SK-N-SH (cell line): ENCODE data around the gene RNU6-9. TPM values are rescaled to one million over a fixed set of nuclear protein-coding genes. Genes with fewer than 3 reads are reported as not detected.

Experiments used
- CTCF ChIA-PET: fragments of 300-600, 350-600 bp; formaldehyde crosslinking; extraction: SDS; loops from one replicate; lab custom pipeline; 2021; lab: Yijun Ruan, JAX
- POLR2A ChIA-PET: fragments of 350-600 bp; sonication (Branson Sonifier 250); formaldehyde crosslinking; extraction: SDS; loops from one replicate; lab custom pipeline; 2020; ENCODE audit warnings: antibody characterized with exemption, inconsistent platforms; lab: Yijun Ruan, JAX
- DNase-seq: peaks from one replicate; pipeline ENCODE4 v3.0.0; 2012
- H2AFZ ChIP-seq: fragments of 200-600 bp; sonication (generic); 2 replicates; pipeline ENCODE4 v1.8.1; 2016; ENCODE audit warnings: antibody characterized with exemption, mild to moderate bottlenecking, low read depth
- H3F3A ChIP-seq: fragments of 200-600 bp; sonication (generic); replicated peaks from 2 replicates; pipeline ENCODE3; 2016; ENCODE audit warnings: antibody characterized with exemption, mild to moderate bottlenecking; ENCODE audit not compliant: insufficient read depth
- H3K27ac ChIP-seq, 2 experiments: fragments of 200-500 bp in 1 of 2; fragments of 200-600 bp in 1 of 2; sonication (Bioruptor generic) in 1 of 2; sonication (generic), shearing (Covaris generic) in 1 of 2; 2 replicates each; pipeline versions ENCODE4 v1.5.1 to v1.6.1; 2014 to 2016; ENCODE audit warnings: low read depth in 2 of 2, inconsistent platforms in 1 of 2, low read length in 1 of 2, mild to moderate bottlenecking in 1 of 2, mixed read lengths in 1 of 2
- H3K27me3 ChIP-seq: fragments of 200-600 bp; sonication (generic), shearing (Covaris generic); 2 replicates; pipeline ENCODE4 v1.6.1; 2016; ENCODE audit warnings: mixed run types; ENCODE audit not compliant: insufficient read depth
- H3K36me3 ChIP-seq, 2 experiments: fragments of 200-500 bp in 1 of 2; fragments of 200-600 bp in 1 of 2; sonication (Bioruptor generic) in 1 of 2; sonication (generic) in 1 of 2; replicated peaks in 1 of 2; 2 replicates each; pipeline versions ENCODE3 to v1.5.1; 2014 to 2016; ENCODE audit warnings: low read length in 1 of 2, mild to moderate bottlenecking in 1 of 2; ENCODE audit not compliant: insufficient read depth in 2 of 2, control insufficient read depth in 1 of 2
- H3K4me1 ChIP-seq, 2 experiments: fragments of 200-500 bp in 1 of 2; fragments of 200-600 bp in 1 of 2; sonication (Bioruptor generic) in 1 of 2; sonication (generic), shearing (Covaris generic) in 1 of 2; 2 replicates each; pipeline versions ENCODE4 v1.5.1 to v1.6.1; 2014 to 2016; ENCODE audit warnings: low read depth in 1 of 2, low read length in 1 of 2, mixed run types in 1 of 2; ENCODE audit not compliant: insufficient read depth in 2 of 2, control insufficient read depth in 1 of 2
- H3K4me2 ChIP-seq: fragments of 200-600 bp; sonication (generic), shearing (Covaris generic); 2 replicates; pipeline ENCODE4 v1.6.1; 2017; ENCODE audit warnings: mixed run types
- H3K4me3 ChIP-seq, 2 experiments: fragments of 200-500 bp in 1 of 2; fragments of 200-600 bp in 1 of 2; sonication (Bioruptor generic) in 1 of 2; sonication (generic), shearing (Covaris generic) in 1 of 2; 2 replicates each; pipeline versions ENCODE4 v1.5.1 to v1.8.1; 2014 to 2016; ENCODE audit warnings: low read depth in 2 of 2, inconsistent platforms in 1 of 2, low read length in 1 of 2, mild to moderate bottlenecking in 1 of 2, mixed read lengths in 1 of 2, moderate library complexity in 1 of 2
- H3K79me2 ChIP-seq: fragments of 200-600 bp; sonication (generic); 2 replicates; pipeline ENCODE4 v1.8.1; 2017; ENCODE audit warnings: mild to moderate bottlenecking; ENCODE audit not compliant: insufficient read depth
- H3K9ac ChIP-seq: fragments of 200-600 bp; sonication (generic); 2 replicates; pipeline ENCODE4 v1.6.1; 2017; ENCODE audit warnings: mixed run types
- H3K9me2 ChIP-seq: fragments of 200-600 bp; sonication (generic); 2 replicates; pipeline ENCODE4 v1.6.1; 2017; ENCODE audit warnings: mixed run types
- H3K9me3 ChIP-seq: fragments of 200-600 bp; sonication (generic); 2 replicates; pipeline ENCODE4 v1.6.1; 2017; ENCODE audit warnings: mixed run types, mild to moderate bottlenecking, moderate library complexity
- H4K20me1 ChIP-seq: fragments of 200-600 bp; sonication (generic); 2 replicates; pipeline ENCODE4 v1.6.1; 2017; ENCODE audit warnings: mild to moderate bottlenecking, mixed run types; ENCODE audit not compliant: insufficient read depth
- EP300 ChIP-seq, 2 experiments: IDR thresholded peaks; 2 replicates each; pipeline versions ENCODE4 v1.4.0 to v1.6.1; 2012; ENCODE audit warnings: borderline replicate concordance in 1 of 2, low read depth in 1 of 2, low read length in 1 of 2
- FOSL2 ChIP-seq: IDR thresholded peaks from 2 replicates; pipeline ENCODE4 v1.4.0; 2012; ENCODE audit warnings: low read depth, mild to moderate bottlenecking, moderate library complexity, borderline replicate concordance
- FOXJ3 ChIP-seq: sonication (generic); formaldehyde crosslinking; IDR thresholded peaks from 2 replicates; pipeline ENCODE4 v1.5.1; 2020; ENCODE audit warnings: mild to moderate bottlenecking, missing genetic modification reagents
- FOXM1 ChIP-seq: IDR thresholded peaks from 2 replicates; pipeline ENCODE4 v1.4.0; 2012; ENCODE audit warnings: low read depth, mild to moderate bottlenecking
- GABPA ChIP-seq: IDR thresholded peaks from 2 replicates; pipeline ENCODE4 v1.4.0; 2012; ENCODE audit warnings: low read depth, mild to moderate bottlenecking
- GATA2 ChIP-seq: sonication (generic); formaldehyde crosslinking; IDR thresholded peaks from 2 replicates; pipeline ENCODE4 v1.5.0; 2020; ENCODE audit warnings: mild to moderate bottlenecking, missing genetic modification reagents
- NFIC ChIP-seq: IDR thresholded peaks from 2 replicates; pipeline ENCODE4 v1.4.0; 2012; ENCODE audit warnings: borderline replicate concordance
- RAD21 ChIP-seq: IDR thresholded peaks from 2 replicates; pipeline ENCODE4 v1.6.1; 2012; ENCODE audit warnings: mild to moderate bottlenecking, low read length
- RCOR1 ChIP-seq: fragments of 150-350 bp; IDR thresholded peaks from 2 replicates; pipeline ENCODE4 v1.6.1; 2017; ENCODE audit warnings: antibody characterized with exemption, low read length
- SMC3 ChIP-seq: IDR thresholded peaks from 2 replicates; pipeline ENCODE4 v1.6.1; 2012; ENCODE audit warnings: low read depth, low read length, improper control_type of control experiment
- TAF1 ChIP-seq: IDR thresholded peaks from 2 replicates; pipeline ENCODE4 v1.6.1; 2012; ENCODE audit warnings: low read depth, mild to moderate bottlenecking, low read length, moderate library complexity, borderline replicate concordance
- TEAD4 ChIP-seq: IDR thresholded peaks from 2 replicates; pipeline ENCODE4 v1.4.0; 2012; ENCODE audit warnings: mild to moderate bottlenecking, borderline replicate concordance; ENCODE audit not compliant: insufficient read depth
- YY1 ChIP-seq: IDR thresholded peaks from 2 replicates; pipeline ENCODE4 v1.4.0; 2012; ENCODE audit warnings: low read depth, mild to moderate bottlenecking
- WGBS: methylation state at CpG from one replicate; pipeline ENCODE4 v1.1.6; 2017; ENCODE audit warnings: low lambda C conversion rate; 5-methylcytosine and 5-hydroxymethylcytosine counted together
- polyA plus RNA-seq, 3 experiments: library from polyadenylated mRNA; depleted of rRNA; stranded (reverse); fragments of >200 nt; gene quantifications; 2 replicates each; pipeline ENCODE4 v1.2.3, GENCODE V29; 2012
- TF ChIP-seq, protein P1 (sequence below): IDR thresholded peaks from 2 replicates; pipeline ENCODE4 v1.4.0; 2012; ENCODE audit warnings: low read depth, borderline replicate concordance
- TF ChIP-seq, protein P2 (sequence below): fragments of 150-350 bp; IDR thresholded peaks from 2 replicates; pipeline ENCODE4 v1.6.1; 2017; ENCODE audit warnings: antibody characterized with exemption, low read length, low read depth, borderline replicate concordance
- TF ChIP-seq, protein P3 (sequence below): IDR thresholded peaks from 2 replicates; pipeline ENCODE4 v1.4.0; 2012; ENCODE audit warnings: low read depth, borderline replicate concordance
- TF ChIP-seq, protein P4 (sequence below): IDR thresholded peaks from 2 replicates; pipeline ENCODE4 v1.4.0; 2012; ENCODE audit warnings: low read depth
- TF ChIP-seq, protein P5 (sequence below): fragments of 200-600 bp; sonication (generic); IDR thresholded peaks from 2 replicates; pipeline ENCODE4 v1.6.1; 2017; ENCODE audit warnings: antibody characterized with exemption, mild to moderate bottlenecking, moderate library complexity

Gene RNU6-9
- polyA plus RNA-seq, 1 of the 3 experiments (the other 2 are of a cell fraction), result not detected

DNA sequence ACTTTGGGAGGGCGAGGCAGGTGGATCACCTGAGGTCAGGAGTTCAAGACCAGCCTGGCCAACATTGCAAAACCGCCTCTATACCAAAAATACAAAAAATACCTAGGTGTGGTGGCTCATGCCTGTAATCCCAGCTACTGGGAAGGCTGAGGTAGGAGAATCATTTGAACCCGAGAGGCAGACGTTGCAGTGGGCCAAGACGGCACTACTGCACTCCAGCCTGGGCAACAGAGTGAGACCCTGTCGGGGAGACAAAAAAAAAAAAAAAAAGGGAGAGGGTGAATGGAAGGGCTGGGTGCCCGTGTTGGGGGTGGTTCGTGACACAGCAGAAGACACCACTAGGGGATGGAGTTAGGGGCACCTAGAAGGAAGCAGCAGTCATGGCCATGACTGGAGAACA, 23.0 kb upstream of the RNU6-9 start:
- H3K4me1 ChIP-seq, result peaks cover 4 to 16% of the 10 kb centered on the region in 2 experiments; a peak in 2 of 4 replicates
- H3K27ac ChIP-seq, result peak overlapping the region in 1 of 2 experiments; percentile 67; a peak in 1 of 4 replicates
- CTCF ChIA-PET, result interaction anchor here (0.9 to 1.3 kb wide), 2 partner anchors 14 to 112 kb away, joined by 3 to 5 read pairs; no protein-coding TSS in a partner anchor
- H3K27me3 ChIP-seq, result no peaks in the 10 kb centered on the region
- H3F3A ChIP-seq, result peaks cover 22% of the 10 kb centered on the region
- TF ChIP-seq GATA2 (no peak), FOSL2 (no peak), RAD21 (no peak), RCOR1 (no peak), GABPA (no peak), YY1 (no peak), TEAD4 (no peak), EP300 (IDR thresholded peaks at IDR 0.05; ENCODE audit: borderline replicate concordance in 1 of 2, low read depth in 1 of 2, low read length in 1 of 2) (no peak), NFIC (no peak), FOXM1 (no peak)
- TF ChIP-seq, protein P1, sequence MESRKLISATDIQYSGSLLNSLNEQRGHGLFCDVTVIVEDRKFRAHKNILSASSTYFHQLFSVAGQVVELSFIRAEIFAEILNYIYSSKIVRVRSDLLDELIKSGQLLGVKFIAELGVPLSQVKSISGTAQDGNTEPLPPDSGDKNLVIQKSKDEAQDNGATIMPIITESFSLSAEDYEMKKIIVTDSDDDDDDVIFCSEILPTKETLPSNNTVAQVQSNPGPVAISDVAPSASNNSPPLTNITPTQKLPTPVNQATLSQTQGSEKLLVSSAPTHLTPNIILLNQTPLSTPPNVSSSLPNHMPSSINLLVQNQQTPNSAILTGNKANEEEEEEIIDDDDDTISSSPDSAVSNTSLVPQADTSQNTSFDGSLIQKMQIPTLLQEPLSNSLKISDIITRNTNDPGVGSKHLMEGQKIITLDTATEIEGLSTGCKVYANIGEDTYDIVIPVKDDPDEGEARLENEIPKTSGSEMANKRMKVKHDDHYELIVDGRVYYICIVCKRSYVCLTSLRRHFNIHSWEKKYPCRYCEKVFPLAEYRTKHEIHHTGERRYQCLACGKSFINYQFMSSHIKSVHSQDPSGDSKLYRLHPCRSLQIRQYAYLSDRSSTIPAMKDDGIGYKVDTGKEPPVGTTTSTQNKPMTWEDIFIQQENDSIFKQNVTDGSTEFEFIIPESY, result no peak
- TF ChIP-seq, protein P2, sequence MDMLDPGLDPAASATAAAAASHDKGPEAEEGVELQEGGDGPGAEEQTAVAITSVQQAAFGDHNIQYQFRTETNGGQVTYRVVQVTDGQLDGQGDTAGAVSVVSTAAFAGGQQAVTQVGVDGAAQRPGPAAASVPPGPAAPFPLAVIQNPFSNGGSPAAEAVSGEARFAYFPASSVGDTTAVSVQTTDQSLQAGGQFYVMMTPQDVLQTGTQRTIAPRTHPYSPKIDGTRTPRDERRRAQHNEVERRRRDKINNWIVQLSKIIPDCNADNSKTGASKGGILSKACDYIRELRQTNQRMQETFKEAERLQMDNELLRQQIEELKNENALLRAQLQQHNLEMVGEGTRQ, result no peak
- TF ChIP-seq, protein P3, sequence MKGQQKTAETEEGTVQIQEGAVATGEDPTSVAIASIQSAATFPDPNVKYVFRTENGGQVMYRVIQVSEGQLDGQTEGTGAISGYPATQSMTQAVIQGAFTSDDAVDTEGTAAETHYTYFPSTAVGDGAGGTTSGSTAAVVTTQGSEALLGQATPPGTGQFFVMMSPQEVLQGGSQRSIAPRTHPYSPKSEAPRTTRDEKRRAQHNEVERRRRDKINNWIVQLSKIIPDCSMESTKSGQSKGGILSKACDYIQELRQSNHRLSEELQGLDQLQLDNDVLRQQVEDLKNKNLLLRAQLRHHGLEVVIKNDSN, result no peak
- TF ChIP-seq, protein P4, sequence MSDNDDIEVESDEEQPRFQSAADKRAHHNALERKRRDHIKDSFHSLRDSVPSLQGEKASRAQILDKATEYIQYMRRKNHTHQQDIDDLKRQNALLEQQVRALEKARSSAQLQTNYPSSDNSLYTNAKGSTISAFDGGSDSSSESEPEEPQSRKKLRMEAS, result no peak
- peaks cover 3 to 36% of the 10 kb centered on the region in 2 experiments for H3K36me3 ChIP-seq
- no peak for DNase-seq
- H3K4me2 ChIP-seq, result no peak overlapping the region
- H3K79me2 ChIP-seq, result no peaks in the 10 kb centered on the region
- no peaks in the 10 kb centered on the region for H4K20me1 ChIP-seq
- POLR2A ChIA-PET, result no interaction called here
- H2AFZ ChIP-seq, result no peak overlapping the region
- H3K9me3 ChIP-seq, result no peaks in the 10 kb centered on the region
- 96% methylated on average over 7 of the region's 8 CpGs for WGBS
- no peak overlapping the region for H3K9ac ChIP-seq
- no peak overlapping the region for H3K4me3 ChIP-seq
- no peaks in the 10 kb centered on the region for H3K9me2 ChIP-seq

DNA sequence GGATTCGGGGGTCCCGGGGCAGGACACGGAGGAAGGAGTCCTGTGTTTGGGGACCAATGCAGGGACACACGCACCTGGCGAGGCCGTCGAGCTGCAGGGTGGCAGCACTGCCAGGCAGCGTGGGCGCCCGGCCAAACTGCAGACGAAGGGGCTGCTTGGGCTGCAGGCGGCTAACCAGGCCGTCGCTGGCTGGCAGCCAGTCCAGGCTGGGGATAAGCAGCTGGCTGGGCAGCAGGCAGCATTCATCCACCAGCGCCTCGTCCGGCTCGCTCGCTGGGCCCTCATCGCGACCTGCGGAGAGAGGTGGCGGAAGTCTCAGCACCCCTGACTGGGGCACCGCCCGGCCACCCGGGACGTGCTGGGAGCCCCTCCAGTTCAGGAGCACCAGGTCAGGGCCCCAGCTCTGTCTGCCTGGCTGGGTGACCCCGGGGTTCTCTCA, 22.3 kb upstream of the RNU6-9 start:
- H3F3A ChIP-seq, result peaks cover 22% of the 10 kb centered on the region
- H3K27ac ChIP-seq, result peak overlapping the region in 1 of 2 experiments; percentile 76; a peak in 2 of 4 replicates
- no peaks in the 10 kb centered on the region for H4K20me1 ChIP-seq
- H3K4me3 ChIP-seq, result no peak overlapping the region
- no peak overlapping the region for H3K4me2 ChIP-seq
- CTCF ChIA-PET, result interaction anchor here (0.9 to 1.3 kb wide), 4 partner anchors 14 to 112 kb away, joined by 3 to 5 read pairs (median 3); no protein-coding TSS in a partner anchor
- peaks cover 4 to 16% of the 10 kb centered on the region in 2 experiments; a peak in 2 of 4 replicates for H3K4me1 ChIP-seq
- POLR2A ChIA-PET, result interaction anchor here (0.7 kb wide), 1 partner anchor 8 kb away, joined by 3 read pairs; no protein-coding TSS in a partner anchor
- H3K36me3 ChIP-seq, result peaks cover 3 to 40% of the 10 kb centered on the region in 2 experiments
- H3K79me2 ChIP-seq, result no peaks in the 10 kb centered on the region
- no peak overlapping the region for H2AFZ ChIP-seq
- TF ChIP-seq RAD21, result peak; percentile 13; the same call in 1 of the 2 replicates
- TF ChIP-seq TAF1, result no peak
- TF ChIP-seq RCOR1, result peak; percentile 45; the same call in 1 of the 2 replicates
- TF ChIP-seq, protein P5, sequence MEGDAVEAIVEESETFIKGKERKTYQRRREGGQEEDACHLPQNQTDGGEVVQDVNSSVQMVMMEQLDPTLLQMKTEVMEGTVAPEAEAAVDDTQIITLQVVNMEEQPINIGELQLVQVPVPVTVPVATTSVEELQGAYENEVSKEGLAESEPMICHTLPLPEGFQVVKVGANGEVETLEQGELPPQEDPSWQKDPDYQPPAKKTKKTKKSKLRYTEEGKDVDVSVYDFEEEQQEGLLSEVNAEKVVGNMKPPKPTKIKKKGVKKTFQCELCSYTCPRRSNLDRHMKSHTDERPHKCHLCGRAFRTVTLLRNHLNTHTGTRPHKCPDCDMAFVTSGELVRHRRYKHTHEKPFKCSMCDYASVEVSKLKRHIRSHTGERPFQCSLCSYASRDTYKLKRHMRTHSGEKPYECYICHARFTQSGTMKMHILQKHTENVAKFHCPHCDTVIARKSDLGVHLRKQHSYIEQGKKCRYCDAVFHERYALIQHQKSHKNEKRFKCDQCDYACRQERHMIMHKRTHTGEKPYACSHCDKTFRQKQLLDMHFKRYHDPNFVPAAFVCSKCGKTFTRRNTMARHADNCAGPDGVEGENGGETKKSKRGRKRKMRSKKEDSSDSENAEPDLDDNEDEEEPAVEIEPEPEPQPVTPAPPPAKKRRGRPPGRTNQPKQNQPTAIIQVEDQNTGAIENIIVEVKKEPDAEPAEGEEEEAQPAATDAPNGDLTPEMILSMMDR, result no peak
- no peak for TF ChIP-seq GABPA
- TF ChIP-seq FOXJ3 (CRISPR knock-in tag), result 0 out of 2 replicates have a peak, but pooled peaks have one; percentile 49
- peak; percentile 7; the same call in 1 of the 2 replicates for TF ChIP-seq SMC3
- no peaks in the 10 kb centered on the region for H3K9me3 ChIP-seq
- 82% methylated on average over 7 of the region's 28 CpGs for WGBS
- H3K27me3 ChIP-seq, result no peaks in the 10 kb centered on the region
- no peak overlapping the region for H3K9ac ChIP-seq
- no peaks in the 10 kb centered on the region for H3K9me2 ChIP-seq
- DNase-seq, result peak; percentile 93
